Thyroid gland (tissue), 4 donors: ENCODE measurements around the gene WFIKKN1.

ENCODE experiments used
- POLR2A ChIP-seq, 2 donors: fragments of 450-650 bp; IDR thresholded peaks; one replicate each; pipeline ENCODE4 v1.6.1; 2017; ENCODE audit warnings: antibody characterized with exemption in 2 of 2, mild to moderate bottlenecking in 2 of 2, moderate library complexity in 1 of 2
- TF ChIP-seq, protein P1 (sequence below), 6 experiments: fragments of 200-600 bp in 3 of 6; fragments of 450-650 bp in 3 of 6; sonication (generic) in 3 of 6; IDR thresholded peaks; one replicate each; pipeline ENCODE4 v1.5.1; 2016 to 2019; ENCODE audit warnings: antibody characterized with exemption in 6 of 6, mild to moderate bottlenecking in 2 of 6, inconsistent platforms in 1 of 6, moderate library complexity in 1 of 6

DNA sequence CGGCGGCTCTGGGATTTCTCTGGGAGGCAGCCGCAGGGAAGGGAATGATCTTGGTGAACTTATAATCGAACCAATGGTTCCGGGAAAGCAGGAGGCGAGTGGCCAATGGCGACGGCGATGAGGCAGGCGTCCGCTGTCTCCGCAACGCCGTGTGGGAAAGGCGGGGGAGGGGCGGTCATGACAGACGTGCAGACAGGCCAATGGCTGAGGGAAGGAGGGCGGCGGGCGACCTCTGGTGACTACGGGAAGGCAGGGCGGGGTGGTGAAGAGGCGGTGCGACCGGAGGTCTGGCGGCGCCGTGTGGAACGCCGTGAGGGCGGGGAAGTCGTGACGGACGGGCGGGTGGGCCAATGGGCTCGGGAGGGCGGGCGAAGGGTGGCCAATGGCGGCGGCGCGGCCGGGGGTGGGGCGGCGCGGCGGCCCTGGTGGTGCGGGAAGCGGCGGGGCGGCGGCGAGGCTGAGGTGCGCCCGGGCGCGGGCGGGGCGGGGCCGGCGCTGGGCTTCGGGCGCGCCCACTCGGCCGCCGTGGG, 41.1 kb upstream of the WFIKKN1 start, which contains the start of gene RAB40C:
- TF ChIP-seq, protein P1, sequence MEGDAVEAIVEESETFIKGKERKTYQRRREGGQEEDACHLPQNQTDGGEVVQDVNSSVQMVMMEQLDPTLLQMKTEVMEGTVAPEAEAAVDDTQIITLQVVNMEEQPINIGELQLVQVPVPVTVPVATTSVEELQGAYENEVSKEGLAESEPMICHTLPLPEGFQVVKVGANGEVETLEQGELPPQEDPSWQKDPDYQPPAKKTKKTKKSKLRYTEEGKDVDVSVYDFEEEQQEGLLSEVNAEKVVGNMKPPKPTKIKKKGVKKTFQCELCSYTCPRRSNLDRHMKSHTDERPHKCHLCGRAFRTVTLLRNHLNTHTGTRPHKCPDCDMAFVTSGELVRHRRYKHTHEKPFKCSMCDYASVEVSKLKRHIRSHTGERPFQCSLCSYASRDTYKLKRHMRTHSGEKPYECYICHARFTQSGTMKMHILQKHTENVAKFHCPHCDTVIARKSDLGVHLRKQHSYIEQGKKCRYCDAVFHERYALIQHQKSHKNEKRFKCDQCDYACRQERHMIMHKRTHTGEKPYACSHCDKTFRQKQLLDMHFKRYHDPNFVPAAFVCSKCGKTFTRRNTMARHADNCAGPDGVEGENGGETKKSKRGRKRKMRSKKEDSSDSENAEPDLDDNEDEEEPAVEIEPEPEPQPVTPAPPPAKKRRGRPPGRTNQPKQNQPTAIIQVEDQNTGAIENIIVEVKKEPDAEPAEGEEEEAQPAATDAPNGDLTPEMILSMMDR (IDR thresholded peaks at IDR 0.05), result peak in 1 of 6 experiments; percentile 6
- peak in 1 of 2 donors; percentile 47 for TF ChIP-seq POLR2A (IDR thresholded peaks at IDR 0.05)
